Pancreas (tissue), 10 donors: ENCODE data around the gene BEST4. TPM values are rescaled to one million over a fixed set of nuclear protein-coding genes. Genes with fewer than 3 reads are reported as not detected.

ENCODE experiments used
- ATAC-seq, 4 donors: fragments of 200-7000 bp; cut with Tn5 transposase; one replicate each; pipeline versions ENCODE4 v1.8.0 to v1.9.1; 2020; ENCODE audit warnings: mild to moderate bottlenecking in 4 of 4, moderate library complexity in 4 of 4
- DNase-seq, 6 donors: peaks; one replicate each; pipeline ENCODE4 v3.0.0-alpha.2; 2020
- FAIRE-seq: peaks from 2 replicates; lab custom pipeline; 2012; peaks lifted over from hg19 to GRCh38; lab: Jason Lieb, UNC
- H3K27ac ChIP-seq, 4 donors: fragments of 200-600 bp; sonication (generic); 1 replicate in 3 of 4; 2 replicates in 1 of 4; pipeline versions ENCODE4 v1.5.0 to v1.8.0; 2020
- H3K27me3 ChIP-seq, 4 donors: fragments of 200-600 bp; one replicate each; pipeline ENCODE4 v1.8.0; 2021
- H3K36me3 ChIP-seq, 3 donors: fragments of 200-600 bp; sonication (generic) in 1 of 3; one replicate each; pipeline versions ENCODE4 v1.5.0 to v1.8.0; 2020 to 2021
- H3K4me1 ChIP-seq, 3 donors: fragments of 200-600 bp; one replicate each; pipeline ENCODE4 v1.8.0; 2021
- H3K4me3 ChIP-seq, 4 donors: fragments of 200-600 bp; sonication (generic) in 2 of 4; one replicate each; pipeline versions ENCODE4 v1.5.0 to v1.8.0; 2020 to 2021
- H3K9me3 ChIP-seq, 4 donors: fragments of 200-600 bp; one replicate each; pipeline ENCODE4 v1.8.0; 2021
- WGBS, 2 donors: extraction: QIAGEN DNeasy Blood & Tissue Kit; methylation state at CpG; one replicate each; pipeline ENCODE4 v1.1.7; 2013; 5-methylcytosine and 5-hydroxymethylcytosine counted together
- intact Hi-C, 3 donors: fragments of 100-400 bp; cut with DNase I; formaldehyde crosslinking; loops; one replicate each; pipeline versions ENCODE4 v1.11.1 to v1.14.2; 2022
- polyA plus RNA-seq, 2 donors: library from polyadenylated mRNA; stranded (reverse); fragments of 200-250 nt; gene quantifications; one replicate each; pipeline ENCODE4 v1.2.3, GENCODE V29; 2013
- total RNA-seq, 6 donors: library from RNA; stranded (reverse); fragmentation: NEBNext Ultra II Directional in 4 of 6; extraction: Animal tissue kit (Norgen Biotek cat#: 25700) in 4 of 6; gene quantifications; one replicate each; pipeline versions ENCODE4 v1.2.1 to v1.2.4, GENCODE V29; 2021 to 2023
- TF ChIP-seq, protein P1 (sequence below), 4 donors: fragments of 200-600 bp; sonication (generic) in 3 of 4; IDR thresholded peaks; one replicate each; pipeline versions ENCODE4 v1.5.0 to v1.8.0; 2021; ENCODE audit warnings: antibody characterized with exemption in 4 of 4
- donor health status: healthy with polysubstance abuse.
- donor health status: DM: no; HTN: no; CAD: no; lungs with moderate emphysema.
- donor health status: DM: no; HTN: no; CAD: no.
- donor health status: control.
- donor health status: control.
- donor health status: Bipolar disorder and iron deficiency.
- donor health status: DM: yes; HTN: yes; CAD: no.
- donor health status: DM: no; HTN: no; CAD: no.
- donor health status: DM: no; HTN: no; CAD: no.
- donor health status: DM: yes; HTN: yes; CAD: no.

The BEST4 gene
- total and polyA plus RNA-seq, 8 donors = 0.12 to 0.68 (median 0.36) TPM

DNA sequence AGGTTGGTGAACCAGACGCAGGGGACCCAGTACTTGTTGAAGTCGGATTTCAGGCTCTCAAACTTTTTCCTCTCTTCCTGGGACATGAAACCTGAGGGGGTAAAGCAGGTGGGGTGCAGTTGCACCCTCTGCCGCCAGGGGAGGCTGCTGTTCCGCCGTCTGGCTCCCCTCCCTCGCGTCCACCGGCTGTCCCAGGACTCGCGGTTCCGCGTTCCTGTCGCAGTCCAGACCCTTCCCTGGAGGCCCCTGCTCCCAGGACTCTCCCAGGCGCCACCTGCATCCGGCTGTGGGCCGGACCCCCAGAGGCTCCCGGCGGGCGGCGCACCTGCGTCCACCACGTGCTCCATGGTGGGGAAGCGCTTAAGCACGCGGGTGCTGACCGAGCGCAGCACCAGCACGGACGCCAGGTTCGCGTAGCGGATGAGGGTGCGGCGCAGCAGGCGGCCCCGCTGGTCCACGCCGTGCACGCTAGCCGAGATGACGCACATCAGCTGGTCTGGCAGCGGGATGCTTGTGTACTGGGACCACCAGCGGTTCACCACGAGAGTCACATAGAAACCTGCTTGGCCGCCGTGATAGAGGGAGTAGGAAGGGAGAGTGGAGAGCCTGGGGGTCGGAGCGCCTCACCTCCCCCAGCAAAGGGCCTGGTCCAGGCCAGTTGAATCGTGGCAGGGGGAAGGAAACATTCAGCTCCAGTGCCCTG lies 1.7 kb downstream of the BEST4 start:
- ATAC-seq = peak; percentile 82 to 92 (median 88)
- H3K27me3 ChIP-seq = no peaks in the 10 kb centered on the region
- no peaks in the 10 kb centered on the region for H3K9me3 ChIP-seq
- peak overlapping the region; percentile 43 to 61 (median 52) for H3K27ac ChIP-seq
- peaks cover 0 to 10% (median 0%) of the 10 kb centered on the region in 3 donors for H3K4me1 ChIP-seq
- H3K36me3 ChIP-seq = no peaks in the 10 kb centered on the region
- no peak for FAIRE-seq
- TF ChIP-seq, protein P1, sequence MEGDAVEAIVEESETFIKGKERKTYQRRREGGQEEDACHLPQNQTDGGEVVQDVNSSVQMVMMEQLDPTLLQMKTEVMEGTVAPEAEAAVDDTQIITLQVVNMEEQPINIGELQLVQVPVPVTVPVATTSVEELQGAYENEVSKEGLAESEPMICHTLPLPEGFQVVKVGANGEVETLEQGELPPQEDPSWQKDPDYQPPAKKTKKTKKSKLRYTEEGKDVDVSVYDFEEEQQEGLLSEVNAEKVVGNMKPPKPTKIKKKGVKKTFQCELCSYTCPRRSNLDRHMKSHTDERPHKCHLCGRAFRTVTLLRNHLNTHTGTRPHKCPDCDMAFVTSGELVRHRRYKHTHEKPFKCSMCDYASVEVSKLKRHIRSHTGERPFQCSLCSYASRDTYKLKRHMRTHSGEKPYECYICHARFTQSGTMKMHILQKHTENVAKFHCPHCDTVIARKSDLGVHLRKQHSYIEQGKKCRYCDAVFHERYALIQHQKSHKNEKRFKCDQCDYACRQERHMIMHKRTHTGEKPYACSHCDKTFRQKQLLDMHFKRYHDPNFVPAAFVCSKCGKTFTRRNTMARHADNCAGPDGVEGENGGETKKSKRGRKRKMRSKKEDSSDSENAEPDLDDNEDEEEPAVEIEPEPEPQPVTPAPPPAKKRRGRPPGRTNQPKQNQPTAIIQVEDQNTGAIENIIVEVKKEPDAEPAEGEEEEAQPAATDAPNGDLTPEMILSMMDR (IDR thresholded peaks at IDR 0.05) = peak; percentile 96 to 100 (median 99)
- intact Hi-C loops = loop anchor here in 1 of 3 donors (5.0 kb wide), 2 partner anchors 56 to 226 kb away; partner anchors contain the start of genes HECTD3, PTCH2 and UROD
- DNase-seq = peak; percentile 70 to 94 (median 86)
- peak overlapping the region; percentile 10 to 53 (median 39) for H3K4me3 ChIP-seq
- WGBS, 2 donors = 7 to 10% methylated on average over 43 to 49 of the region's 49 CpGs

DNA sequence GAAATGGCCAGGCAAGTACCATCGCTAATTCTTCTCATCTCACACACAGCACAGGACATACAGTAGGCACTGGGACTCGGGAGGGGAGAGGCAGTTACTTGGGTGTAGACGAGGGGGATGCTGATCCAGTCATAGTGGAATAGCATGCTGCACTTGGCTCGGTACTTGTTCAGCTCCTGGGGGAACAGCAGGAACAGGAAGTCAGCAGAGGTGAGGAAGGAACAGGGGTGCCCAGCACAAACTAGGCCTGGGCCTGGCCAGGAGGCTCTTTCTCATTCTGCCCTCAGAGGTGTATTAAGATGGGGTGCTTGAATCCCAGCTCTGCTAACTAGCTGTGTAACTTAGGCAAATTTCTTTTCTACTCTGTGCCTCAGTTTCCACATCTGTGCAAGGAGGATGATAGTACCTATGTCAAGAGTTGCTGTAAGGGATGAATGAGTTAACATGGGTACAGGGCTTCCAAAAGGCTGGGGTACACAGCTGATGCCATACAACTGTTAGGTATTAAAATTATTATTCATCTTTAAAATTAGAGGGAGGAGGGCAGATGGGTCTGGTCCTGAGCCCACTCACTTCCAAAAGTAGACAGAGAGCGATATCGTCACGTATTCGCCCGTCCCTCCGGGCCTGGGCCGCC lies 2.4 kb downstream of the BEST4 start:
- Histone ChIP-seq H3K4me1 (peaks cover 0 to 10% (median 0%) of the 10 kb centered on the region in 3 donors), H3K27ac (peak overlapping the region in 3 of 4 donors; percentile 50 to 61 (median 54)), H3K36me3 (no peaks in the 10 kb centered on the region), H3K4me3 (peak overlapping the region in 3 of 4 donors; percentile 34 to 53 (median 44)), H3K9me3 (no peaks in the 10 kb centered on the region), H3K27me3 (no peaks in the 10 kb centered on the region)
- no peak for ATAC-seq
- 34 to 38% methylated on average over 11 of the region's 11 CpGs for WGBS, 2 donors
- no peak for FAIRE-seq
- TF ChIP-seq, protein P1 (IDR thresholded peaks at IDR 0.05) = no peak
- intact Hi-C loops = loop anchor here in 1 of 3 donors (5.0 kb wide), 2 partner anchors 57 to 227 kb away; partner anchors contain the start of genes HECTD3, PTCH2 and UROD
- peak in 1 of 6 donors; percentile 13 for DNase-seq

DNA sequence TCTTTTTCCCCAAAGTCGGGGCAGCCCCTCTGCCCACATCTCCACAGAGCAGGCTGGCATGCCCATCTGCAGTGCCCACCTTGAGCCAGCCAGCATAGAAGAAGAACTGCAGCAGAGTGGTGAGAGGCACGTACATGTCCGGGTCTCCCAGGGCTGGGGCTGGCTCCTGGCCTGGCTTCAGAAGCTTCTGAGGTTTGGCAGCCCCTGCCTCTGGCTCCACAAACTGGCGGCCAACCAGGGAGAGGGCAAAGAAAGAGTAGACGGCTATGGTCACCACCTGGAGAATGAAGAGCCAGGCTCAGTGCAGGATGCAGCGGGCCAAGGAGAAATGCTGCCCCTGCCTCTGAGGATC lies 3.0 kb downstream of the BEST4 start:
- WGBS, 2 donors = 83 to 90% methylated on average over 6 of the region's 6 CpGs
- DNase-seq (peak in 2 of 6 donors; percentile 22 to 44), FAIRE-seq (no peak), ATAC-seq (no peak)
- H3K27ac ChIP-seq = no peak overlapping the region
- peaks cover 0 to 10% (median 0%) of the 10 kb centered on the region in 3 donors for H3K4me1 ChIP-seq
- H3K27me3 ChIP-seq = no peaks in the 10 kb centered on the region
- intact Hi-C loops = loop anchor here in 1 of 3 donors (5.0 kb wide), 2 partner anchors 57 to 227 kb away; partner anchors contain the start of genes HECTD3, PTCH2 and UROD
- TF ChIP-seq, protein P1 (IDR thresholded peaks at IDR 0.05) = no peak
- no peak overlapping the region for H3K4me3 ChIP-seq
- H3K36me3 ChIP-seq = no peaks in the 10 kb centered on the region
- H3K9me3 ChIP-seq = no peaks in the 10 kb centered on the region

DNA sequence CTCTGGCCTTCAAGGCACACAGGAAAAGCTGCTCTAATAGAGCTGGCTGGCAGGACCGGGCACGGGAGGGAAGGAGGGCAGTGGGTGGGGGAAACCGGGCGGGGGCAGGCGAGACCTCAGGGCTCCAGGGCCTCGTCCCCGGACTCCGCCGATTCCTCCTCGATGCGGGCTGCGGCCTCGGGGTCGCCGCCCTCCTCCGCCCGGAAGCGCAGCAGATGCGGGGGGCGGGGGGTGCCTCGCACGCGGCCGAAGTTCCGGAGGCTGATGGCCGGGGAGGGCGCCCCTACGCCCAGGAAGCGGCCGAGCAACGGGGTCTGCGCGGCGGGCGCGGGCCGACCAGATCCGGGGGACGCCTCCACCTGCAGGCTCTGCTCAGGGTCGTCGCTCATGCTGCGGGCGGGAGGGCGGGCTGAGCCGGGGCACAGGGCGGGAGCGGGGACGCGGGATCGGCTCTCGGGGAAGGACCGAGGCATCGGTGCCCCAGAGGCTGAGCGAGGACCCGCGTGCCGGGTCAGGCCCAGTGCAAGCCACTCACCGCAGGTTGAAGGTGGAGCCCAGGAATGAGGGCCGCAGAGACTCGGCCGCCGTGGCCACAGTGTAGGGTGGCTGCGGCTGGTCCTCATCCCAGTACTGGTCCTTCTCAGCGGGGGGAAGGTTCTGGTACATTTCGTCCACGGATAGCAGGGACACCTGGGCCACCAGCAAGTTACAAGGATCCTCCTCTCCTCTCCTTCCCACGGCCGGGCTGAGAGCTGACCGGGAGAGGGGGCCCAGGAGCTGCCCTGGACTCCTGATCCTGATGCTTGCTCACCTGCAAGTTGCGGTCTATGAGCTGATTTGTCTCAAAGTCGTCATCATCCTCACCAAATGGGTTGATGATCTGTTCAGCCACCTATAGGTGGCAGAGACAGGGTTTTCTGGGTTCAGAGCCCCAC lies 3.6 kb downstream of the BEST4 start:
- TF ChIP-seq, protein P1 (IDR thresholded peaks at IDR 0.05) = no peak
- FAIRE-seq (no peak), ATAC-seq (peak; percentile 14 to 31 (median 19)), DNase-seq (peak in 3 of 6 donors; percentile 40 to 78 (median 53))
- H3K27ac ChIP-seq = no peak overlapping the region
- intact Hi-C loops = loop anchor here in 1 of 3 donors (5.0 kb wide), 2 partner anchors 58 to 228 kb away; partner anchors contain the start of genes HECTD3, PTCH2 and UROD
- H3K4me1 ChIP-seq = peaks cover 0 to 10% (median 0%) of the 10 kb centered on the region in 3 donors
- H3K4me3 ChIP-seq = peak overlapping the region; percentile 23 to 47 (median 34)
- H3K36me3 ChIP-seq = no peaks in the 10 kb centered on the region
- WGBS, 2 donors = 14% methylated on average over 50 to 71 of the region's 71 CpGs
- H3K9me3 ChIP-seq = no peaks in the 10 kb centered on the region
- no peaks in the 10 kb centered on the region for H3K27me3 ChIP-seq
